Fibroblast of skin of abdomen (primary cell): ENCODE results near the gene ZCCHC17. TPM values are rescaled to one million over a fixed set of nuclear protein-coding genes. Genes with fewer than 3 reads are reported as not detected.
"Not testable (repeated sequence)": the region's sequence is repeated elsewhere in the genome, so short reads cannot be mapped to it uniquely, and the experiment has no call there.

Experiments used
- DNase-seq: peaks from one replicate; pipeline ENCODE4 v3.0.0-alpha.2; 2013
- polyA plus RNA-seq, 2 experiments: library from polyadenylated mRNA; unstranded; fragments of 120-200 nt; gene quantifications; one replicate each; pipeline ENCODE4 v1.2.1, GENCODE V29; 2013; ENCODE audit not compliant: insufficient read length in 2 of 2

The ZCCHC17 gene
- 39.8 TPM for polyA plus RNA-seq (2013, experiment 1 of 2; ENCODE audit: insufficient read length)
- 38.7 TPM for polyA plus RNA-seq (2013, experiment 2 of 2; ENCODE audit: insufficient read length)

DNA sequence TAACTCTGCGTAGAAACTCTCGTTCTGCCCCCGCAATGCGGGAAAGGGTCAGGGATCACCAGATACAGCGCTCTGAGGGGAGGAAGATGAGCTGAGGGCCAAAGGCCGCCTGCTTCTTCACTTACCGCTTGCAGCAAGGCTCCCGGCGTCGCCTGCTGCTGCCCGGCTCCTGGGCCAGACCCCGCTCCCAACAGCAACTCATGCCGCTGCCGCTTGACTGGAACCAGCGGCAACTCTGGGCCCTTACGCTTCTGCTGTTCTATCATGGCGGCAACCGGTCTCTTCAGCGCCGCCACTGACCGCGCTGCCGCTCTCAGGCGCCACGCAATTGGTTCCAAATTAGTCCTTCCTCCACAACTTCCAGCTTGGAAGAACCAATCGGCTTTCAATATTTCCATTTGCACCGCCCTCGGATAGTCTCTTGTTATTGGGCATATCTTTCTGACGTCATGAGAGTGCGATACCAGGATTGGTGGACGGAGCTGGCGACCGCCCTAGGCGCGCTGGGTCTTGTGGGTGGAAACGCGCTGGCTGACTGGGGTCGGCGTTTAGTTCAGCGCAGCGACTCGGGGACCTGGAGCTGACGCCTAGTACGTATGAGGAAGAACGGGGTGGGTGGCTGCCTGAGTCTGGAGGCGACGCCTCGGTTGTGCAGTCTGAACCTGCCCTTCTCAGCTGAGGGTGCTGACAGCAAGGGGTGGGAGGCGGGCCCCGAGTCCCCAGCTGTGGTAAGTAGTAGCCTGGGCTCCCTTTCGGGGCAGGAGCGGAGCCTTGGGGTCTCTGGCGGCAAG lies at the start of gene ZCCHC17, which contains the start of gene SNRNP40:
TSS of gene ZCCHC17 (plus strand) at position 547 of the 791 bp plus-strand sequence. CDS start 13,067 bp downstream, outside the sequence.
TSS of gene SNRNP40 (minus strand) at position 303 of the 791 bp plus-strand sequence. CDS start at position 266, 37 bp downstream.
- DNase-seq, result peak; percentile 99

- DNase-seq, result no peak
Observed at GRCh38 chr1:31248276-31248675, 48.6 kb upstream of the ZCCHC17 start.

- no peak for DNase-seq
Observed at GRCh38 chr1:31249854-31250253, 47.0 kb upstream of the ZCCHC17 start.

DNA sequence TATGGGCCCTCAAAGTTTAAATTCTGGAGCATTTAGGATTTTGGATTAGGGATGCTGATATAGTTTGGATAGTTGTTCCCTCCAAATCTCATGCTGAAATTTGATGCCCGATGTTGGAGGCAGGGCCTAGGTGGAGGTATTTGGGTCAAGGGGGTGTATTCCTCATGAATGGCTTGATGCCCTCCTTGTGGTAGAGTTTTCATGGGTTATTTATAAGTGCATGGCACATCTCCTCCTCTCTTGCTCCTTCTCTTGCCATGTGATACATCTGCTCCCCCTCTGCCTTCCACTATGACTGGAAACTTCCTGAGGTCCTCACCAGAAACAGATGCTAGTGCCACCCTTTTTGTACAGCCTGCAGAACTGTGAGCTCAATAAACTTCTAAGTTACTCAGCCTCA lies 39.6 kb upstream of the ZCCHC17 start:
- DNase-seq, result no peak

DNA sequence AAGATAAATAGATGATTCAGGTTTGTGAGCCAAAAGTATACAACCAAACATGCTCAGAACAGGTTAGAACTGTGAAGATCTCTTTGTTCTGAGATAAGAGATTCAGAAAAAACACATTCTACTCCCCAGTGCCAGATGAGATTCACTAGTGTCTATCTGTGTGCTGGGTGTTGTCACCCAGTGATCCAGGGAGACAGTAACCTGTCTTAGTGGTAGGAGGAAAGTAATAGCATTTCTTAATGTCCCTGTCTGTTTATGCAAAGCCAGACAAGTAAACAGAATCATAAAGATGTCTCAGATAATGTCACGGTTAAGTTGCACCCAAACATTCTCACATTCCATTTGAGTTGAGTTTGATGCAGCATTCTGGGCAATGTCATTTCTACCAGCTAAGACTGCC lies 38.3 kb upstream of the ZCCHC17 start:
- no peak for DNase-seq

- no peak for DNase-seq
Observed at GRCh38 chr1:31259746-31260145, 37.1 kb upstream of the ZCCHC17 start.

DNA sequence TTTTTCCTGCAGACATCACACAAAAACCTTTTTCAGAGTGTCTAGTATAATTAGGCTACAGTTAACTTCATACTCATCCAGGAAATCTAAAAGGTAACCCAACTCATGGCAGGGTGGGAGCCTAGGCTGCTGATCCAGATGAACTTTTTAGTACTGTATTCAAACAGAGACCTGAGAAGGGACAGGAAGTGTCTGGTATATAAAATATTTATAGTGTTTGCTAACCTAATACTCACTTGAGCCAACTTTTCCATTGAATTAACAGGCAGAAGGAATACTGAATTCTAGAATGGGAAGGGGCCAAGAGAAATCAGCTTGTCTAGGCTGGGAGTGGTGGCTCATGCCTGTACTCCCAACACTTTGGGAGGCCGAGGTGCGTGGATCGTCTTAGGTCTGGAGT lies 34.9 kb upstream of the ZCCHC17 start:
- no peak for DNase-seq

GRCh38 chr1:31262393-31262792 lies 34.4 kb upstream of the ZCCHC17 start:
- DNase-seq, result not testable (repeated sequence)

DNA sequence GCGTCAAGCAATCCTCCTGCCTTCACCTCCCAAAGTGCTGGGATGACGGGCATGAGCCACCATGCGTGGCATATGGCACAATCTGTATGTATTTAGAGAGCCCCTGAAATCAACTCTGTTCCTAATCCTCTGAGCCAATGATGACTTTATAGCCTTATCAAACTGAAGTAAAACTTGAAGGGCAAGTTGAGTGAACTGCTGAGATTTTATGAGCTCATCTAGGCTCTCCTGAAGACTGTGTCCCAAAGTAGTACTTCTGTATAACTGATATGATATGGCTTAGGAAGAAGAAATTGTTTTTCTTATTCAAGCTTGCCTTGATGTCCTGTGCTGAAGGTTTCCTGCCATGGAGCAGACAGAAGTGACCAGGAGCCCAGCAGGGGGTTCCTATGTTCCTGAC lies 33.4 kb upstream of the ZCCHC17 start:
- DNase-seq, result no peak

GRCh38 chr1:31264790-31265386 lies 31.9 kb upstream of the ZCCHC17 start:
- no peak for DNase-seq

DNA sequence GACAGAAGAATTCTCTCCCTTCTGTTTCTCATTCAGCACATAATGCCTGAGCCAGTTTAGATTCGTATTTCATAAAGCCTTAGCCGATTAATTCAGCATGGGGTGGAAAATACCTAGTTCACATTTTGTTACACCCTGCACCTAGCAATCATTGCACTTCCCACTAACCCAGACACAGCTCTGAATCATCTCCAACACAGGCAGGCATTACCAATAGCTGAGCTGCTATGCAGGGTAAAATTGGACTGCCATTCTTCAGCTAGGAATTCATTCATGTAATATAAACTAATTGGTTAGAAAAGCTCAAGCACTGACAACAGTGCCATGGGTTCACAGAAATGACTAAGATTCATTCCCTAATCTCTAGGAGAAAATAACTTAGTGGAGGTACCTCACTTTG lies 30.3 kb upstream of the ZCCHC17 start:
- no peak for DNase-seq

DNA sequence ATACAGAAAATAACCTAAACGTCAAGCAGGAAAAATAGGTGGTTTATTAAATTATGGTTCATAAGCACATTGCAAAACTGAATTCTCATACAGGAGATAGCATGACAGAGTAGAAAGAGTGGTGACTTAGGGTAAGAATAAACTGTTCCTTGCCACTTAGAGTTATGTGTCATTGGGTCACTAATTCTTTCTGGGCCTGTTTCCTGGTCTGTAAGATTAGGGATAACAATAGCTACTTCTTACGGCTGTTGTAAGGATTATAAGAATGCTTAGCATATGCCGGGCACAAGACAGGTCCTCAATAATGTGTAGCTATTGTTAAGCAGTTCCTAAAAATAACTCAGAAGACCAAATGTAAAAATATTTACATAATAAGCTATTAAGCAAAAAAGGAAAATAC lies 24.5 kb upstream of the ZCCHC17 start:
- no peak for DNase-seq

GRCh38 chr1:31273619-31274018 lies 23.2 kb upstream of the ZCCHC17 start:
- DNase-seq, result no peak

- not testable (repeated sequence) for DNase-seq
Observed at GRCh38 chr1:31282426-31282825, 14.4 kb upstream of the ZCCHC17 start.

DNA sequence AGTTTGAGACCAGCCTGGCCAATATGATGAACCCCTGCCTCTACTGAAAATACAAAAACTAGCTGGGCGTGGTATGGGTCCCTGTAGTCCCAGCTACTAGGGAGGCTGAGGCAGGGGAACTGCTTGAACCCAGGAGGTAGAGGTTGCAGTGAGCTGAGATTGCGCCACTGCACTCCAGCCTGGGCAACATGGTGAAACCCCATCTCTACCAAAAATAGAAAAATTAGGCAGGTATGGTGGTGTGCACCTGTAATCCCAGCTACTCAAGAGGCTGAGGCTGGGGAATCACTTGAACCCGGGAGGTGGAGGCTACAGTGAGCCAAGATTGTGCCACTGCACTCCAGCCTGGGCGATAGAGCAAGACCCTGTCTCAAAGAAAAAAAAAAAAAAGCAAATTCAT lies 9.0 kb upstream of the ZCCHC17 start:
- not testable (repeated sequence) for DNase-seq

GRCh38 chr1:31289021-31289420 lies 7.8 kb upstream of the ZCCHC17 start:
- DNase-seq, result no peak

DNA sequence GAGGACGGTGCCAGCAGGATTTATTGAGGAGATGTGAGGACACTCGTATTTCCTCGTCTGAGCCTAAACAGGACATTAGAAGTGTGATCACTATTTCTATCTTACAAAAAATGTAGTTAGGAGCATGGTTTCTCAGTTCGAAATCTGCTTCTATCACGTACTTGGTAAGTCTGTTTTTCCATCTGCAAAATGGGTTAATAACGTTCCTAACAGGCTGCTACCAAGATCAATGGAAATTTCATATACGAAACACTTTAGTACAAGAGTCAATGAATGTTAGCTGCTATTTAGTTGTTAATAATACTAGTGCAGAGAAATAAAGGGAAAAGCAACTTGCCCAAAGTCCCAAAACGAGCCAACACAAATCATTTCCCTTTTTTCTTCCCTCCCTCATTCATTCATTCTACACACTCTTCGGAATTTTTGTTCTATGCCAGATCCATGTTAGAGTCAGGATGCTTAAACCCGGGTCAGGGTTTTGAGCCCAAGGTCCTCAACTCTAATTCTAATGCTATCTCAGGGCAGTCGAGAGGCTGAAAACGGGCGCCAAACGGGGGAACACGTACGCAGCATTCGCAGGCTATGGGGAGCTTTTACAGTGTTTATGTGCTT lies 852 bp upstream of the ZCCHC17 start:
- no peak for DNase-seq

DNA sequence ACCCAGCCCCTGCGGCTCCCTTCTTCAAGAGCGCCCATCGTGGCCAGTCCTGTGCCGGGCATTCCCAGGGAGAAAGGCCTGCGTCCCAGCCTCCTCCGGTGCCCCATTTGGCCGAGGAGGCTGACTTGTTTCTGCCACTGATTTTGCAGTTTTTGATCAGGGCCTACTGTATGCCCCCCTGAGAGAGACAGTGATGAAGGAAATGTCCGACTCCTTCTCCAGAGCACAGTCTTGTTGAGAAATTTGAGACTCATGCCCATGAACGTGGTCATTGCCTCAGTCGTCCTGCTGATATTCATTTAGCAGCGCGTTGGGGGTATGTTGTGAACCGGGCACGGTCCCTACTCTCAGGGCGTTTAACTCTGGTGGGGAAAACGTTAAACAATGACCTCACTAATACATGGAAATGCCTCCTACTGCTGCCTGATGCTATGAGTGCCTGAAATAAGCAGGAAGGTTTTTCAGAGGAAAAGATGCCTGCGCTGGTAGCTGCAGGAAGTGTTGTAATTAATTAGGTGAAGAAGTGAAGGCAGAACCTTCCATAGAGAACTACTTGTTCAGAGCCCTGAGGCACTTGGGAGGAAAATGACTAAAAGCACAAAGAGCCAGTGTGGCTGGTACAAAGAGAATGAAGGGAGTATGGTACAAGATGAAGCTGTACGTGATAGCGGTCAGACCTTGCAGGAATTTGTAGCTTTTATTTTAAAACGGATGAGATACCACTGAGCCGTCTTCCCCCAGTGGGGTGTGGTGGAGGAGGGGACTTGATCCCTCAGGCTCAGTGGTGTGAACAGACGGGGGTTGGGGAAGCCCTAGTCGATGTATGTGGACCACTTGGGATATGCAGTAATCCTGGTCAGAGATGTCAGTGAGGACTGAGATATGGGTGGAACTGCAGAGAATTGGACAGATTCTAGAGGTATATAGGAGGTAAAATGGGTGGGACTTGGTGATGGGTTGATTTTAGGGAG lies 730 bp downstream of the ZCCHC17 start:
- peak; percentile 6 for DNase-seq

DNA sequence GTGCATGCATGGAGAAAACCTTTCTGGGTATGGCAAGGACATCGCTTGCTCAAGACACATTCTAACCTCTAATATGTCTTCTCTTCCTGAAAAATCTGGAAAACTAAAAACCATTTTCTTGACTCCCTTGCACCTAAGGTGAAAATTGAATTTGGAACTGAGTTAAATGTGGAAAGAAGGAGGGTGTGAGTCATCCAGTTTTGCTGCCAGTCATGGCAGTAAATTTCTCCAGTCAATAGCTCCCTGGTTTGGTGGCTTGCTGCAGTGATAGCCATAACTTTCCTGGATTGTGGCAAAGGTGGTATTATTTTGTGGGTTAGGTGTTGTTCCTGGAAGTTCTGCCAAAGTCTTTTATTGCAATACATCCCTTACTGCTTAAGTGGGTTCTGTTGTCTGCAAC lies 2.5 kb downstream of the ZCCHC17 start:
- peak; percentile 8 for DNase-seq

- no peak for DNase-seq
Observed at GRCh38 chr1:31300193-31300592, 3.4 kb downstream of the ZCCHC17 start.

DNA sequence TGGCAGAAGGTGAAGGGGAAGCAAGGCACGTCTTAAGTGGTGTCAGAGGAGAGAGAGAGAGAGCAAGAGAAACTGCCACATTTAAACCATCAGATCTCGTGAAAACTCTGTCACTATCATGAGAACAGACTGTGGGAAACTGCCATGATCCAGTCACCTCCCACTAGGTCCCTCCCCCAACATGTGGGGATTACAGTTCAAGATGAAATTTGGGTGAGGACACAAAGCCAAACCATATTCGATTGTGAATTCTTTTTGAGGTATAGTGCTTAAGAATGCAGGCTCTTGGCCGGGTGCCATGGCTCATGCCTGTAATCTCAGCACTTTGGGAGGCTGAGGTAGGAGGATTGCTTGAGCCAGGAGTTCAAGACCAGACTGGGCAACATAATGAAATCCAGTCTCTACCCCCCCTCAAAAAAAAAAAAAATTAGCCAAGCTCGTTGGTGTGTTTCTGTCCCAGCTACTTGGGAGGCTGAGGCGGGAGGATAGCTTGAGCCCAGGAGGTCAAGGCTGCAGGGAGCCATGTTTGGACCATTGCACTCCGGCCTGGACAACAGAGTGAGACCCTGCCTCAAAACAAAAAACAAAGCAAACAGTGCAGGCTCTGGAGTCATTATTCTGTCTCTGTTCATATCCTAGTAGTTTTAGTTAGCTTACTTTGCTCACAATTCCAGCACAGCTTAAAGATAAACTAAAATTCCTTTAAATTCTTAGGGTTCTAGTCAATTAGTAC lies 6.0 kb downstream of the ZCCHC17 start:
- DNase-seq, result peak; percentile 58

DNA sequence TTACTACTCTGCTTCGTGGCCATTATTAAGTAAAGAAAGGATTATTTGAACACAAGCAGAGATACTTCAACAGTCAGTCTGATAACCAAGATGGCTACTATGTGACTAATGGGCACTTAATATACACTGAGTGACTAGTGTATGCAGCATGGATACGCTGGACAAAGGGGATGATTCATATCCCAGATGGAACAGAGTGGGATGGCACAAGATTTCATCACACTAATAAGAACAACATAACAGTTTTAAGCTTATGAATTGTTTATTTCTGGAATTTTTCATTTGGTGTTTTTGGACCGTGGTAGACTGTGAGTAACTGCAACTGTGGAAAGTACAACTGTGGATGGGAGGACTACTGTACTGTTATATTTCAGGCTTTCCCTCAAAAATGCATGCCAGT lies 9.4 kb downstream of the ZCCHC17 start:
- peak; percentile 92 for DNase-seq
